ENCODE measurements around the gene ECE1.

DNA sequence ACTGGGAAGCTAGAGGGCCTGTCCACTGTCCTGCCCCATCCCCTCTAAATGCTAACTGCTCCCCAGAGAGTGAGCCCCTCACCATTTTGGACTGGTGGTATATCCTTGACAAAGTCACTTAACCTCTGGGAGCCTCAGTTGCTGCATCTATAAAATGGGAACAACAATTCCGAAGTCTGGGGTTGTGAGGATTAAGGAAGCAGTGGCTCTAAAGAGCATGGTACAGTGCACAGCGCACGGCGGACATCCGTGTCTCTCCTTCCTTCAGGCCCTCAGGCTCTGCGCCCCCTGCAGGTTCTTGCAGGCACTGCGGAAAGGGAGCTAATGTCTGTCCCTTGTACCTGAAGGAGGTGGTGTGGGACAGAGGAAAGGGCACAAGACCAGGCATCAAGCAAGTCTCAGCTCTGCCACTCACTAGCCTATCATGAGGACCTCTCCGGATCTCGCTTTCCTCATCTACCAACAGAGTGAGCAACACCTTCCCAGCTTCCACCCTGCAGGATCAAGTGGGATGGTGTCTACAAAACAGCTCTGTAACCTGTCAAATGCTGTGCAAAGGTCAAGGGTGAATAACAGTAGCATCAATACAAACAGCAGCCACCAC is 20.1 kb downstream of the ECE1 start:
- TF ChIP-seq, protein P1, sequence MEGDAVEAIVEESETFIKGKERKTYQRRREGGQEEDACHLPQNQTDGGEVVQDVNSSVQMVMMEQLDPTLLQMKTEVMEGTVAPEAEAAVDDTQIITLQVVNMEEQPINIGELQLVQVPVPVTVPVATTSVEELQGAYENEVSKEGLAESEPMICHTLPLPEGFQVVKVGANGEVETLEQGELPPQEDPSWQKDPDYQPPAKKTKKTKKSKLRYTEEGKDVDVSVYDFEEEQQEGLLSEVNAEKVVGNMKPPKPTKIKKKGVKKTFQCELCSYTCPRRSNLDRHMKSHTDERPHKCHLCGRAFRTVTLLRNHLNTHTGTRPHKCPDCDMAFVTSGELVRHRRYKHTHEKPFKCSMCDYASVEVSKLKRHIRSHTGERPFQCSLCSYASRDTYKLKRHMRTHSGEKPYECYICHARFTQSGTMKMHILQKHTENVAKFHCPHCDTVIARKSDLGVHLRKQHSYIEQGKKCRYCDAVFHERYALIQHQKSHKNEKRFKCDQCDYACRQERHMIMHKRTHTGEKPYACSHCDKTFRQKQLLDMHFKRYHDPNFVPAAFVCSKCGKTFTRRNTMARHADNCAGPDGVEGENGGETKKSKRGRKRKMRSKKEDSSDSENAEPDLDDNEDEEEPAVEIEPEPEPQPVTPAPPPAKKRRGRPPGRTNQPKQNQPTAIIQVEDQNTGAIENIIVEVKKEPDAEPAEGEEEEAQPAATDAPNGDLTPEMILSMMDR (IDR thresholded peaks at IDR 0.05) = peak; percentile 63 to 84 (median 68)
- TF ChIP-seq POLR2A (IDR thresholded peaks at IDR 0.05) = no peak

Measured in uterus (tissue), 2 donors.